A673 (cell line): ENCODE results near the gene GPR153. TPM values are rescaled to one million over a fixed set of nuclear protein-coding genes. Genes with fewer than 3 reads are reported as not detected.

Experiments
- BruUV-seq: library from RNA; stranded (reverse); fragments of 400-500 nt; replicated peaks from 2 replicates; lab custom pipeline; 2021; lab: Mats Ljungman, UMichigan
- CTCF ChIA-PET: fragments of 300-600 bp; sonication (Branson Sonifier 250); formaldehyde crosslinking; loops from one replicate; lab custom pipeline; 2022; ENCODE audit warnings: antibody characterized with exemption; lab: Charles Lee
- POLR2A ChIA-PET: fragments of 300-600 bp; sonication (Branson Sonifier 250); formaldehyde crosslinking; loops from one replicate; lab custom pipeline; 2022; ENCODE audit warnings: antibody characterized with exemption; ENCODE audit not compliant: low non-redundant PET; lab: Charles Lee
- DNase-seq: peaks from one replicate; pipeline ENCODE4 v3.0.0-alpha.2; 2015; ENCODE audit warnings: low spot score
- H3K27ac ChIP-seq: fragments of 200-600 bp; sonication (generic); 2 replicates; pipeline ENCODE4 v1.5.1; 2016; ENCODE audit warnings: mixed run types, low read depth, mild to moderate bottlenecking, mixed read lengths, antibody characterized with exemption, low read length; ENCODE audit not compliant: poor library complexity, severe bottlenecking
- H3K27me3 ChIP-seq: fragments of 200-600 bp; sonication (generic); replicated peaks from 2 replicates; pipeline ENCODE4 v1.6.1; 2017; ENCODE audit warnings: mixed run types, low read depth, mild to moderate bottlenecking, mixed read lengths, antibody characterized with exemption, low read length; ENCODE audit not compliant: insufficient read depth, poor library complexity
- H3K36me3 ChIP-seq: fragments of 200-600 bp; sonication (generic); 2 replicates; pipeline ENCODE4 v1.6.1; 2016; ENCODE audit warnings: mixed run types, mild to moderate bottlenecking, mixed read lengths, antibody characterized with exemption, low read length; ENCODE audit not compliant: insufficient read depth, poor library complexity, severe bottlenecking
- H3K4me1 ChIP-seq: fragments of 200-600 bp; sonication (generic); 2 replicates; pipeline ENCODE4 v1.6.1; 2017; ENCODE audit warnings: mixed run types, mild to moderate bottlenecking, mixed read lengths, antibody characterized with exemption, low read length; ENCODE audit not compliant: insufficient read depth, poor library complexity, severe bottlenecking
- H3K4me3 ChIP-seq: fragments of 200-600 bp; sonication (generic); 2 replicates; pipeline ENCODE4 v1.5.1; 2016; ENCODE audit warnings: low read depth, mixed run types, mild to moderate bottlenecking, mixed read lengths, low read length; ENCODE audit not compliant: poor library complexity, severe bottlenecking
- H3K9me3 ChIP-seq: fragments of 200-600 bp; sonication (generic); 2 replicates; pipeline ENCODE4 v1.6.1; 2016; ENCODE audit warnings: mixed run types, low read depth, mild to moderate bottlenecking, mixed read lengths, antibody characterized with exemption, low read length; ENCODE audit not compliant: poor library complexity, severe bottlenecking
- CTCF ChIP-seq: fragments of 300-800, 200-600 bp; sonication (generic); conservative IDR thresholded peaks from 2 replicates; pipeline ENCODE4 v1.5.1; 2017; ENCODE audit warnings: low read depth, mild to moderate bottlenecking, antibody characterized with exemption, low read length, moderate library complexity, mixed read lengths
- EZH2 ChIP-seq: fragments of 200-600 bp; sonication (generic); IDR thresholded peaks from 2 replicates; pipeline ENCODE4 v1.6.1; 2017; ENCODE audit warnings: borderline replicate concordance, low read depth, mild to moderate bottlenecking, mixed read lengths, antibody characterized with exemption, low read length; ENCODE audit not compliant: poor library complexity, severe bottlenecking
- intact Hi-C: fragments of 100-400 bp; cut with micrococcal nuclease; formaldehyde crosslinking; loops from one replicate; pipeline ENCODE4 v1.10.0; 2022; ENCODE audit not compliant: unreplicated experiment
- total RNA-seq: library from RNA; stranded (reverse); gene quantifications from 2 replicates; pipeline ENCODE4 v1.2.3, GENCODE V29; 2021

Gene GPR153
- total RNA-seq, 1 experiment from 2014 or later, result 8.4 TPM

- Histone ChIP-seq H3K27me3 (peaks cover 45% of the 10 kb centered on the region), H3K4me1 (peaks cover 26% of the 10 kb centered on the region), H3K9me3 (no peaks in the 10 kb centered on the region), H3K27ac (no peak overlapping the region), H3K4me3 (no peak overlapping the region), H3K36me3 (no peaks in the 10 kb centered on the region)
- ChIA-PET POLR2A (interaction anchor here (0.6 kb wide), 1 partner anchor 225 kb away, joined by 3 read pairs; no protein-coding TSS in a partner anchor), CTCF (interaction anchor here (1.1 kb wide), 1 partner anchor 37 kb away, joined by 7 read pairs; the partner anchor contains the start of gene RNF207)
- no TSS peak for BruUV-seq
- TF ChIP-seq EZH2 (peak; percentile 33), CTCF (no peak)
- no peak for DNase-seq
- intact Hi-C loops, result no loop called here
Observed at GRCh38 chr1:6243053-6243834, 17.7 kb downstream of the GPR153 start.

- TF ChIP-seq CTCF, result no peak
- peak; percentile 91 for TF ChIP-seq EZH2
- intact Hi-C loops, result no loop called here
- DNase-seq, result no peak
- Histone ChIP-seq H3K27me3 (peaks cover 45% of the 10 kb centered on the region), H3K4me3 (peak overlapping the region; percentile 21), H3K9me3 (no peaks in the 10 kb centered on the region), H3K4me1 (peaks cover 26% of the 10 kb centered on the region), H3K27ac (no peak overlapping the region), H3K36me3 (no peaks in the 10 kb centered on the region)
- BruUV-seq, result no TSS peak
- CTCF ChIA-PET, result interaction anchor here (0.5 to 1.1 kb wide), 3 partner anchors 34 to 189 kb away, joined by 5 to 7 read pairs (median 7); partner anchors contain the start of gene RNF207
- POLR2A ChIA-PET, result interaction anchor here (0.6 kb wide), 1 partner anchor 226 kb away, joined by 3 read pairs; no protein-coding TSS in a partner anchor
Observed at GRCh38 chr1:6241887-6242740, 18.8 kb downstream of the GPR153 start.

- no TSS peak for BruUV-seq
- Histone ChIP-seq H3K4me3 (no peak overlapping the region), H3K27me3 (peaks cover 45% of the 10 kb centered on the region), H3K36me3 (no peaks in the 10 kb centered on the region), H3K27ac (no peak overlapping the region), H3K9me3 (no peaks in the 10 kb centered on the region), H3K4me1 (peaks cover 22% of the 10 kb centered on the region)
- POLR2A ChIA-PET, result no interaction called here
- no peak for DNase-seq
- TF ChIP-seq CTCF, result no peak
- no peak for TF ChIP-seq EZH2
- intact Hi-C loops, result no loop called here
- CTCF ChIA-PET, result no interaction called here
Observed at GRCh38 chr1:6241107-6241886, 19.6 kb downstream of the GPR153 start.
